Loucy (cell line): Measurements from ENCODE around the gene TMEM258.

ENCODE experiments used
- EZH2phosphoT487 ChIP-seq: fragments of 200-600 bp; IDR thresholded peaks from 2 replicates; pipeline ENCODE4 v1.6.1; 2018; ENCODE audit warnings: antibody characterized with exemption, mild to moderate bottlenecking, moderate library complexity, borderline replicate concordance
- TF ChIP-seq, protein P1 (sequence below): fragments of 200-600 bp; sonication (generic); conservative IDR thresholded peaks from 2 replicates; pipeline ENCODE4 v1.5.1; 2014; ENCODE audit warnings: mild to moderate bottlenecking, antibody characterized with exemption, low read length

GRCh38 chr11:61746442-61747191 is 45.8 kb downstream of the TMEM258 start:
- TF ChIP-seq EZH2phosphoT487, result no peak
- TF ChIP-seq, protein P1, sequence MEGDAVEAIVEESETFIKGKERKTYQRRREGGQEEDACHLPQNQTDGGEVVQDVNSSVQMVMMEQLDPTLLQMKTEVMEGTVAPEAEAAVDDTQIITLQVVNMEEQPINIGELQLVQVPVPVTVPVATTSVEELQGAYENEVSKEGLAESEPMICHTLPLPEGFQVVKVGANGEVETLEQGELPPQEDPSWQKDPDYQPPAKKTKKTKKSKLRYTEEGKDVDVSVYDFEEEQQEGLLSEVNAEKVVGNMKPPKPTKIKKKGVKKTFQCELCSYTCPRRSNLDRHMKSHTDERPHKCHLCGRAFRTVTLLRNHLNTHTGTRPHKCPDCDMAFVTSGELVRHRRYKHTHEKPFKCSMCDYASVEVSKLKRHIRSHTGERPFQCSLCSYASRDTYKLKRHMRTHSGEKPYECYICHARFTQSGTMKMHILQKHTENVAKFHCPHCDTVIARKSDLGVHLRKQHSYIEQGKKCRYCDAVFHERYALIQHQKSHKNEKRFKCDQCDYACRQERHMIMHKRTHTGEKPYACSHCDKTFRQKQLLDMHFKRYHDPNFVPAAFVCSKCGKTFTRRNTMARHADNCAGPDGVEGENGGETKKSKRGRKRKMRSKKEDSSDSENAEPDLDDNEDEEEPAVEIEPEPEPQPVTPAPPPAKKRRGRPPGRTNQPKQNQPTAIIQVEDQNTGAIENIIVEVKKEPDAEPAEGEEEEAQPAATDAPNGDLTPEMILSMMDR, result no peak
